D341Med (cell line): Measurements from ENCODE around the gene NME1.
A peak's percentile ranks its signal among the peaks of the same experiment; 100 is the strongest.
"Not testable (repeated sequence)": the region's sequence is repeated elsewhere in the genome, so short reads cannot be mapped to it uniquely, and the experiment has no call there.

ENCODE experiments used
- DNase-seq: peaks from one replicate; pipeline ENCODE4 v3.0.0; 2012; ENCODE audit warnings: low spot score

NME1 gene

GRCh38 chr17:51153210-51154072 is at the start of gene NME1:
NME1 (plus strand) TSS chr17:51153559; CDS start chr17:51155655, 2,096 bp downstream.
- DNase-seq = peak; percentile 94

DNA sequence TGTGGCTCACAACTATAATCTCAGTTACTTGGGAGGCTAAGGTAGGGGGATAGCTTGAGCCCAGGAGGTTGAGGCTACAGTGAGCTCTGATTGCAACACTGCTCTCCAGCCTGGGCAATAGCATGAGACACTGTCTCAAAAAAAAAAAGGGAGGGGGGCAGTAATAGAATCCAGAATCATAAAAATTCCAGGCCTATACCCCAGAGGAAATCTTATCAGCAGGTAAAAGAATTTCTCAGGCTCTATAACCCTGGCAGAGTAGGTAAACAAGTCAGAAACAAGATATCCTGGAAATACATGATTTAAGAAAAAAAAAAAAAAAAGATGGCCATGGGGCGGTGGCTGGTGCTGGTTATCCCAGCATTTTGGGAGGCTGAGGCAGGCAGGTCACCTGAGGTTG is 45.6 kb upstream of the NME1 start:
- DNase-seq = no peak

DNA sequence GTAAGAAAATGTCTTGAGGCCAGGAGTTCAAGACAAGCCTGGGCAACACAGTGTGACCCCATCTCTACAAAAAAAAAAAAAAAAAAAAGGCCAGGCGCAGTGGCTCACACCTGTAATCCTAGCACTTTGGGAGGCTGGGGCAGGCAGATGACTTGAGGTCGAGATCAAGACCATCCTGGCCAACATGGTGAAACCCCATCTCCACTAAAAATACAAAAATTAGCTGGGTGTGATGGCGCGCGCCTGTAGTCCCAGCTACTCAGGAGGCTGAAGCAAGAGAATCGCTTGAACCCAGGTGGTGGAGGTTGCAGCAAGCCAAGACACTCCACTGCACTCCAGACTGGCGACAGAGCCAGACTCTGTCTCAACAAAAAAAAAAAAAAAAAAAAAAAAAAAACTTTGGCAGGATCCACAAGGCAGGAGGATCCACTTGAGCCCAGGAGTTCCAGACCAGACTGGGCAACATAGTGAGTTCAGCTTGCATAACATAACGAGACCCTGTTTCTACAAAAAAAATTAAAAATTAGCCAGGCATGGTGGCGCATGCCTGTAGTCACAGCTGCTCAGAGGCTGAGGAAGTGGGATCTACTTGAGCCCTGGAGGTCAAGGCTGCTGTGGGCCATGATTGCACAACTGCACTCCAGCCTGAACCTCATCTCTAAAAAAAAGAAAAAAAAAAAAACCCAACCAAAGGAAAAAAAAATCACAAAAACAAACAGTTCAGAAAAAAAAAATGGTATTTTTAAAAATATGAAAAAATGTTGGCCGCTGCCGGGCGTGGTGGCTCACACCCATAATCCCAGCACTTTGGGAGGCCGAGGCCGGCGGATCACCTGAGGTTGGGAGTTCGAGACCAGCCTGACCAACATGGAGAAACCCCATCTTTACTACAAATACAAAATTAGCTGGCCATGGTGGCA is 40.8 kb upstream of the NME1 start:
- DNase-seq = not testable (repeated sequence)

GRCh38 chr17:51115179-51115578 is 38.2 kb upstream of the NME1 start:
- DNase-seq = no peak

- no peak for DNase-seq
Measured at GRCh38 chr17:51118330-51119195, 34.8 kb upstream of the NME1 start.

- DNase-seq = peak; percentile 39
Measured at GRCh38 chr17:51119415-51120356, 33.7 kb upstream of the NME1 start.

DNA sequence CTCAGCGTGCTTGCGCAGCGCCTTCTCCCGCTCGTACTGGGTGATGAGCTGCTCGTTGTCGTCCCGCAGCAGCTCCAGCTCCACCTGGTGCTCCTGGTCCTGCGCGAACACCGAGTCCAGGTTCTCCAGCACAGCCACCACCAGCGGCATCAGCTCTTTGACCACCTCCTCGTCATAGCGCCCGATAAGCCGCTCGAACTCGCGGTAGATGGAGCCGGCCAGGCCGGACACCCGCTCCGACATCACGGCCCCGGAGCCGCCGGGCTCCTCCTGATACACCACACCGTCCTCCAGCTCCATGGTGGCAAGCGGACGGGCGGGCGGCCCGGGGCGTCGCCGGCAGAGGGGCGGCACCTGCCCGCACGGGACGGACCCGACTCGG is 33.0 kb upstream of the NME1 start:
- DNase-seq = peak; percentile 83

DNA sequence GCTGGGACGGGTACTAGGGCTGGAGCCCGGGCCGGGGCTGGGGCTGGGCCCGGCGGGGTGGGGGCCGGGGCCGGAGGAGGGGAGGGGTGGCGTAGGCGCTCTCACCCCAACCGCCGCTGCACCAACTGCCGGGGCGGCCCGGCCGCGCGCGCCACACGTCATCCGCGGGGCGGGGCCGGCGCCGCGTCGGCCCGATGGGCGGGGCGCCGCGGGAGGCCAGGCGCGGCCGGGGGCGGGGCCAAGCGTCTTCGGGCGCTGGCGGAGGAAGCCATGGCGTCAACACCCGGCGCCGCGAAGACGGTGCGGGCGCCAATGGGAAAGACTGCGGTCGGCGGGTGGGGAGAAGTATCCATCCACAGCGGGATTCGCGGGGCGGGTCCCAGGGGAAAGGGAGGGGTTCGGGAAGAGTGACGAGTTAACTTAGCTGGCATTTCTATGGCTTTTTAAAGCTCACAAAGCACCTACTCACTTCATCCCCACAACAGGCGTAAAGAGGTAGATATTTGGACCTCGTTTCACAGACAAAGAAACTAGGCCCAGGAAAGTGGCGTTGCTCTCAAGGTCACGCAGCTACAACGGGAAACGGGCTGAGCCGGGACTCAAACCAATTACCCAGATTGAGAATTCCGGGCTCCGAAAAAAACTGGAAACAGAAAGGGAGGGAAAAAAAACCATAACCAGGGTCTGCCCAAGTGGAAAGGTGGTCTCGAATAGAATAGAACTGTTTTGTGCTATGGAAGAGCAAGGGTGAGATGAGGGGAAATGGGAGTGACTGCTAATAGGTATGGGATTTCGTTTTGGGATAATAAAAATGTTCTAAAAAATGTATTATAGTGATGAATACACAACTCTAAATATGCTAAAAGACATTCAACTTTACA is 32.4 kb upstream of the NME1 start, which contains the start of gene SPAG9:
SPAG9 (minus strand) TSS at position 130 of the 881 bp plus-strand sequence. CDS start 212 bp downstream, outside the sequence.
- DNase-seq = peak; percentile 100

DNA sequence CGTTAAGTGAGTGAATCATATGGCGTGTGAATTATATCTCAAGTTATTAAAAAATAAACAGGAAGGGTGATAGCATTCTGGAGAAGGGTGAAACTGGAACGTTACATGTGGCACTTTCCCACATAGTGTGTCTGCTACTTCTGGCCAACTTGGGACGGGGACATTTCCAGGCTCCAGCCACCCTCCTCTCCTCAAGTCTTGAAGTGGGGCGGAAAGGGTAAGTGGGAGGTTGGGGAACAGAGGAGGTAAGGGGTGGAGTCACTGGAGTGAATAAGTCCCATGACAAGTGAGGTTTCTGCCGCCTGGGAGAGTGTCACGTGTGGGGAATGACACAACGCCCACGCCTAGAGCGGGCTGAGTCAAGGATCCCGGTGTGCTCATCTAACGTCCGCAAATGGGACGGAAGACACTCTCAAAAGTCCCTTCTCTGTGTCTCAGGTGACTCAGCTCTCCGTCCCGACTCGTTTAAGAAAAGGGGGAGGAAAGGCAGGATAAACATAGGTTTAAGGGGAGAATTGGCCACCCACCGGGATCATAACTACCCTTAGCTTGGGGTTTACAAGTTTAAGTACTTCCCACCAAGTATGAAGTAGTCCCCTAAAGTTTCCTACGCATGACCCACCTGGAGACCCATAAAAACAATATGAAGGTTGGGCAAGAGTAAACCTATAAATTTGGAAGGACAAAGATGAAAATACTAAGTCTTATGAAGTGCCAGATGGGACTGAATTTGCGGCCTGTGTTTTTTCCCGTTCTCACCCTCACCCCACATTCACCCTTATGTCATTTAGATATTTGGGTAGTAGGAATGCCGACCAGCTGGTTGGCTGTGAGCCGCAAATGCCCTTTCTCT is 31.5 kb upstream of the NME1 start:
- DNase-seq = peak; percentile 56

- not testable (repeated sequence) for DNase-seq
Measured at GRCh38 chr17:51122473-51123115, 30.8 kb upstream of the NME1 start.

DNA sequence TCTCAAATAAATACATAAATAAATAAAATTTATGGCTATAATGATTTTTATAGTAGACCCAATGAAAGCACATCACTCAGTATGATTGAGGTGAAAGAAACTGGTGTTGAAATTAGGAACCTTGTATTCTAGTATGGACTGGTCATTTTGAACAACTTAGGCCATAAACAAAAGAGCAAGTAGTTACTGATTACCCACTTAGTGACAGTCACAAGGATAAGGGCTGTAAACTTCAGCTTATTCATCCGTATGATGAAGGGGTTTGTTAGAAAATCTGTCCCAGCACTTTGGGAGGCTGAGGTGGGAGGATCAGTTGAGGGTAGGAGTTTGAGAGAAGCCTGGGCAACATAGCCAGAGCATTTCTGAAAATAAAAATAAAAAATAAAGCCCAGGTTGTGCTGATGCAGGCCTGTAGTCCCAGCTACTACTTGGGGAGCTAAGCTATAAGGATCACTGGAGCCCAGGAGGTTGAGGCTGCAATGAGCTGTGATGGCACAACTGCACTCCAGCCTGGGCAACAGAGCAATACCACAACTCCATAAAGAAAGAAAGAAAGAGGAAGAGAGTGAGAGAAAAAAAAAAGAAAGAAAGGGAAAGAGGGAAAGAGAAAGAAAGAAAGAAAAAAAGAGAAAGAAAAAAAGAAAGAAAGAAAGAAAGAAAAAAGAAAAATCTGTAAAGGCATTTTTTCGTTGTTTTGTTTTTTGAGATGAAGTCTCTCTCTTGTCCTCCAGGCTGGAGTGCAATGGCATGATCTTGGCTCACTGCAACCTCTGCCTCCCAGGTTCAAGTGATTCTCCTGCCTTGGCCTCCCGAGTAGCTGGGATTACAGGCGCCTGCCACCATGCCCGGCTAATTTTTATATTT is 28.5 kb upstream of the NME1 start:
- DNase-seq = no peak

GRCh38 chr17:51128076-51128475 is 25.3 kb upstream of the NME1 start:
- no peak for DNase-seq

GRCh38 chr17:51132964-51133319 is 20.4 kb upstream of the NME1 start:
- no peak for DNase-seq

DNA sequence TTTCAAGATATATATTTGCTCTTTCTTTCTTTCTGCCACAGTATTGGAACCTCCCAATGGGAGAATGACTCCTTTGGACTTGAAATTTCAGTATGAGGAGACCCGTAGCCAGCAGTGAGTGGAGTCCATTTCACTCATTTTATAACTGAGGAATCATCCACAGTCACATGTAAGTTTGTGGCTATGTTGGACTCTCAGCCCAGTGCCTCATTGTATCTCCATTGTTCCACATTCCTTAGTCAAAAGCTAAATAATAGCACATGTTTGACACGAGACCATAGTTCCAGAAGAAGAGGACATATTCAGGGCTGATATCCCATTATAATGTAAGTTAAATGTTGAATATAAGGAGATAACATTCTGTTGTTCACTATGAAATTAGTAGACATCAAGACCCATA is 20.0 kb upstream of the NME1 start:
- no peak for DNase-seq

GRCh38 chr17:51135956-51136355 is 17.4 kb upstream of the NME1 start:
- no peak for DNase-seq

DNA sequence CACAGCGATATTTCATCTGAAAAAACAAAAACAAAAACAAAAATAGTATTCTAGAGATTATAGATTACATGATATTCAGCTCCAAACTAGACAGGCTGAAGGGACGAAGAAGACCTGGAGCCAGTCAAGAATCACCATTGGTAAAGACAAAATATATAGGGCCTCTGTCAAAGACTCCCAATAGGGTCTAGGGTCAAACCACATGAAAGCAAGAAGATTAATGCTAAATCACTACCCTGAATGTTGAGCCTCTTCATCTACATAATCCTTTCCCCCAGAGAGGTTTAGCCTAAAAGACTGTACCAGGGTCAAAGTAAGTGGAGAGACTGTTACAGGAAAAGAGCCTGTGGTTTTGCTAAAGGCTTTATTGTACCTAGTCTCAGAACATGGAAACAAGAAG is 10.8 kb upstream of the NME1 start:
- DNase-seq = peak; percentile 64
